Mucosa of rectum (tissue), 2 donors: Measurements from ENCODE around the gene GPR65.
"Not testable (repeated sequence)": the region's sequence is repeated elsewhere in the genome, so short reads cannot be mapped to it uniquely, and the experiment has no call there.

Experiments used
- H3K27ac ChIP-seq, 2 donors: one replicate each; pipeline ENCODE4 v1.7.0; 2013; ENCODE audit warnings: inconsistent platforms in 2 of 2, low read depth in 2 of 2, low read length in 2 of 2
- H3K27me3 ChIP-seq, 2 donors: one replicate each; pipeline ENCODE4 v1.7.0; 2013; ENCODE audit warnings: low read length in 2 of 2; ENCODE audit not compliant: control insufficient read depth in 2 of 2, insufficient read depth in 2 of 2
- H3K36me3 ChIP-seq, 2 donors: one replicate each; pipeline ENCODE4 v1.7.0; 2013; ENCODE audit warnings: low read length in 2 of 2; ENCODE audit not compliant: control insufficient read depth in 2 of 2, insufficient read depth in 2 of 2
- H3K4me1 ChIP-seq, 2 donors: one replicate each; pipeline ENCODE4 v1.7.0; 2013; ENCODE audit warnings: low read length in 2 of 2, mild to moderate bottlenecking in 1 of 2; ENCODE audit not compliant: control insufficient read depth in 2 of 2, insufficient read depth in 2 of 2
- H3K4me3 ChIP-seq, 2 donors: one replicate each; pipeline ENCODE4 v1.7.0; 2013; ENCODE audit warnings: low read length in 2 of 2
- H3K9ac ChIP-seq, 2 donors: one replicate each; pipeline ENCODE4 v1.7.0; 2013; ENCODE audit warnings: low read length in 2 of 2, low read depth in 1 of 2, mild to moderate bottlenecking in 1 of 2
- H3K9me3 ChIP-seq, 2 donors: one replicate each; pipeline ENCODE4 v1.7.0; 2013; ENCODE audit warnings: low read length in 2 of 2; ENCODE audit not compliant: control insufficient read depth in 2 of 2
- donor health status: healthy.
- donor health status: Normal muscosa, but diverticular disease.

GPR65 gene

DNA sequence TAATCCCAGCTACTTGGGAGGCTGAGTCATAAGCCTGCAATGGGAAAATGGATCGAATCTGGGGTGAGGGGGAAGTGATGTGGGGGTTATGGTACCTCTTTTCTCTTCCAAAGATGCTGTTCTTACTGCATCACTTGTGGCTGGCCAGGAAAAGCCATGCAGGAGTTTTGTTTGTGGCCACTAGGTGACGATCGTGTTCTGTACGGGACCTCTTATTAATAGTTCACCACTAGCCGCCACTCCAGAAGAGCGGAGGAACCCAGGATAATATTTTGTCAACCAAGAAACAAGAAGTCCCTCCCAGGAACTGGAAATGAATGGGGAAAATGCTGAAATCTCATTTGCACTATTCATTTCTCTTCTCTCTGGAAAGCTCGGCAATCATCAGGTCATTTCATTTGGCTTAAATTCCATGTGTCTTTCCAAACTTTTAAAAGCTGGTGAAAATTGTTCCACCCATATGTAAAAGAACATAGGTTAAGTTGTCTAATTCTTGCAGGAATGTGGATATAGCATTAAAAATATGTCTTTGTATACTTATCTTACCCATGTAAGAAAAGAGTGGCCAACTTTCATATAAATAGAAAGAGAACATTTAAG, 8.9 kb downstream of the GPR65 start:
- no peaks in the 10 kb centered on the region for H3K9me3 ChIP-seq
- H3K4me3 ChIP-seq, result no peak overlapping the region
- H3K9ac ChIP-seq, result no peak overlapping the region
- H3K27me3 ChIP-seq, result no peaks in the 10 kb centered on the region
- no peaks in the 10 kb centered on the region for H3K4me1 ChIP-seq
- H3K27ac ChIP-seq, result no peak overlapping the region
- no peaks in the 10 kb centered on the region for H3K36me3 ChIP-seq

DNA sequence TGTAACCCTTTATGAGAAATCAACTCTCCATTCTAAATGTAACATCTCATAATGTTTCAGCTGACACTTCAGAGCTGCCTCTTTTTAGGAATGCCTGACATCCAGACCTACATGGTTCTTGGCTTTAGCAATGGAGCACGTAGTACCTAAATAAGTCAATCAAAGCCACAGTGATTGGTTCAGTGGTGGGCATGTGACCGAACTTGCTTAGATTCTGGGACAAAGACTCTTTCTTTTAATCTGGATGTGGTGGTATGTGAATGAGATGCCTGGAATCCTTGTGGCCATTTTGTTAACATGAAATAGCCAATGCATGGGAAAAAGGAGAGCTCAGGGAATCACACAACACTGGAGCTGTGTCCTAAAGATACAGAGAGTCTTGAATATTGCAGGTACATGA, 11.8 kb downstream of the GPR65 start:
- Histone ChIP-seq H3K27ac (no peak overlapping the region), H3K36me3 (no peaks in the 10 kb centered on the region), H3K4me1 (no peaks in the 10 kb centered on the region), H3K27me3 (no peaks in the 10 kb centered on the region), H3K4me3 (no peak overlapping the region), H3K9ac (no peak overlapping the region), H3K9me3 (no peaks in the 10 kb centered on the region)

DNA sequence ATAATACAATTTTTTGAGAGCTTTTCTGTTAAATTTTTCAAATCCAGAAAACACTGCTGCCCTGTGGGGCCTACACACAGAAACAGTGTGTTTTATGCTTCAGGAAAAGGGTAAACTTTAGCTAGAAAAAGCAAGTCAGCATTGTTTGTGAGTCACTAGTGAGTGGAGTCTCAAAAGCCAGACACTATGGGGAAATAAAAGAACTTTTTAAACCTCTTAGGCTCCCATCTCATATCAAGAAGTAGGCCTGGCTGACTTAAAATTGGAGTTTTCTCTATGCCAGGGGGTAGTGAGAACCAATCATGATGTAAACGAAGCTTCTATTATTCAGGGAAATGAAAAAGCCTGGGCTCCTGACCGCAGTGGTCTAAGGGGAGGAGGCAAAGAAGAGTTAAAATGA, 12.6 kb downstream of the GPR65 start:
- no peak overlapping the region for H3K9ac ChIP-seq
- no peaks in the 10 kb centered on the region for H3K4me1 ChIP-seq
- no peaks in the 10 kb centered on the region for H3K36me3 ChIP-seq
- H3K27ac ChIP-seq, result no peak overlapping the region
- no peaks in the 10 kb centered on the region for H3K9me3 ChIP-seq
- no peaks in the 10 kb centered on the region for H3K27me3 ChIP-seq
- H3K4me3 ChIP-seq, result no peak overlapping the region

DNA sequence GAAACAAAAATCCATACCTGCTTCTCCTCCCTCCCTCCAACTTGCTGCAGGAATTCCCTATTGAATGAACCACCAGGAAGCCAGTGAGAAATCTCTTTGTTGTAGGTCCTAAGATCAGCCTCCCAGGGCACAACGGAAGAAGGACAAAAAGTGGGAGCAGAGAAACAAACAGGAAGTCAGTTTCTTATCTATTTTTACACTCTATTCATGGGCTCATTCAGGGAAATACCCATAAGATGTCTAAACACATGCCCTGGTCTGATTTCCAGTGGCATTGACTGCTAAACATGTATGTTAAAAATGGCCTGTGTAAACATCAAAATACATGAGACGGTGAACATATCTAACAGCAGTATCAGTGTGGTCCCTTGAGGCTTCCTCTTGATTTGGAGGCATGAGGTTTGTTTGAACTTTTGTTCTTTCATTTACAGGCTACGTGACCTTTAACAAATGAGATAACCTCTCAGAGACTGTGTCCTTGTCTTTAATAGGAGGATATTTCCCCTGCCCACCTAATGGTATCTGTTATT, 18.8 kb downstream of the GPR65 start:
- H3K4me1 ChIP-seq, result peaks cover 4 to 5% of the 10 kb centered on the region in 2 donors
- H3K36me3 ChIP-seq, result no peaks in the 10 kb centered on the region
- H3K9ac ChIP-seq, result no peak overlapping the region
- no peak overlapping the region for H3K4me3 ChIP-seq
- H3K27me3 ChIP-seq, result no peaks in the 10 kb centered on the region
- no peaks in the 10 kb centered on the region for H3K9me3 ChIP-seq
- H3K27ac ChIP-seq, result no peak overlapping the region

DNA sequence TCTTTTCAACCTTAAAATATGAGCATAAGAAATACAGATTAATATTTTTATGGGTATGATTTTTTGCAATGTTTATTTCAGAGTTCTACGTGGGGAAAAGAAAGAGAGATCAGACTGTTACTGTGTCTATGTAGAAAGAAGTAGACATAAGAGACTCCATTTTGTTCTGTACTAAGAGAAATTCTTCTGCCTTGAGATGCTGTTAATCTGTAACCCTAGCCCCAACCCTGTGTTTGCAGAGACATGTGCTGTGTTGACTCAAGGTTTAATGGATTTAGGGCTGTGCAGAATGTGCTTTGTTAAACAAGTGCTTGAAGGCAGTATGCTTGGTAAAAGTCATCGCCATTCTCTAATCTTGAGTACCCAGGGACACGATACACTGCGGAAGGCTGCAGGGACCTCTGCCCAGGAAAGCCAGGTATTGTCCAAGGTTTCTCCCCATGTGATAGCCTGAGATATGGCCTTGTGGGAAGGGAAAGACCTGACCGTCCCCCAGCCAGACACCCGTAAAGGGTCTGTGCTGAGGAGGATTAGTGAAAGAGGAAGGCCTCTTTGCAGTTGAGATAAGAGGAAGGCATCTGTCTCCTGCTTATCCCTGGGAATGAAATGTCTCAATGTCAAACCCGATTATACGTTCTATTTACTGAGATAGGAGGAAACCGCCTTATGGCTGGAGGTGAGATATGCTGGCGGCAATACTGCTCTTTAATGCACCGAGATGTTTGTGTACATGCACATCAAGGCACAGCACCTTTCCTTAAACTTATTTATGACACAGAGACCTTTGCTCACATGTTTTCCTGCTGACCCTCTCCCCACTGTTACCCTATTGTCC, 19.5 kb downstream of the GPR65 start:
- not testable (repeated sequence) for H3K27me3 ChIP-seq, H3K36me3 ChIP-seq, H3K4me3 ChIP-seq, H3K27ac ChIP-seq, H3K4me1 ChIP-seq, H3K9me3 ChIP-seq, H3K9ac ChIP-seq

DNA sequence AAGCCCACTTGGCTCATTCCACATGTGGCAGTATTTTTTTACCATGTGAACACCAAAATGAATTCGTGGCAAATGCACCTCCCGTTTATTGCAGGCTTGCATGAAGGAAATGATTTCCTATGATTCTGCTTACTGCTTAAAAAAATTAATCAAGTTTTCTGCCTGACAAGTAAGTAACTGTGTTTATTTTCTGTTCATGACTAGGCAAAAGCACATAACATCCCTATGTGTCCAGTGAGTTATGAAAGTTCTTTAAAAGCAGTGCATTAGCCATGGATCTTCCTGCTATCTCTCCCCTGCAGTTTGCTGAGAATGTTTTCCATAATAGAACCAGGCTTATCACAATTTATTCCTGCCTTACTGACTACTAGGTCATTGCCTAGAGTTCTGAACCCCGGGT, 20.4 kb downstream of the GPR65 start:
- no peaks in the 10 kb centered on the region for H3K27me3 ChIP-seq
- H3K9ac ChIP-seq, result no peak overlapping the region
- H3K36me3 ChIP-seq, result no peaks in the 10 kb centered on the region
- H3K4me3 ChIP-seq, result no peak overlapping the region
- H3K9me3 ChIP-seq, result no peaks in the 10 kb centered on the region
- H3K27ac ChIP-seq, result no peak overlapping the region
- peaks cover 4 to 5% of the 10 kb centered on the region in 2 donors for H3K4me1 ChIP-seq

DNA sequence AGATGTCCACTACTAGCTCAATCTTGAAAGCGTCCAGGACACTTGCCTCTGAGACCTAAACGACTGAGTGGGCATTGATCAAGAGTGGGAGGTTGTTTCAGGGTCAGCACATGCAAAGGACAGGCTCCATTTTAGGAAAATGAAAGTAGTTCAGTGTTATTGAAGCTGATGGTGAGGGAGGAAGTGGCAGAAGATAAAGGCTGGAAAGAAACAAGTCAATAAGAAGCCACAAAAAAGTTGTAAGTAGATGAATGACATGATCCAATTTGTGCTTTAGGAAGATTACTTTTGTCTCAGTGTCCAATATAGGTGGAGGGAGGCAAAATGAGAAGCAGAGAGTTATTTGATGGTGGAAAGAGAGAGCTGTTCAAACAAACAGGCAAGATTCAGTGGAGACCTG, 22.0 kb downstream of the GPR65 start:
- no peaks in the 10 kb centered on the region for H3K27me3 ChIP-seq
- no peak overlapping the region for H3K9ac ChIP-seq
- H3K9me3 ChIP-seq, result no peaks in the 10 kb centered on the region
- H3K4me1 ChIP-seq, result peaks cover 4 to 5% of the 10 kb centered on the region in 2 donors
- H3K27ac ChIP-seq, result no peak overlapping the region
- H3K4me3 ChIP-seq, result no peak overlapping the region
- no peaks in the 10 kb centered on the region for H3K36me3 ChIP-seq

DNA sequence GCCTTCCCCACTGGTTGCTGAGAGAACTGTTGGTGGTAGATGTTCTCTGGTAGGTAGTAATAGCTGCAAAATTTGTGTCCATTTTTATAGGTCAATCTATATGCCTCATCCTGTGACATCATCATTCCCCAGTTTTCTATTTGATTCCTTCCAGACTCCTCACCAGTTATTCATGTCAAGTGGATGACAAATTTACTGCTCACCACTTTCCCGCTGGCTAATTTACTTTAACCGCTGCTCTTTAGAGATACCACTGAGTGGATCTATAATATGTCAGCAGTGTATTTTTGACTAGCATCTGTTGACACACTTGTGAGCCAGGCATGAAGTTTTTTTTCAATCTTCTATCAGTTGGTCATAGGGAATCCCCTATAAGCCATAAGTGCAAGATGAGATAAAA, 24.6 kb downstream of the GPR65 start:
- H3K4me3 ChIP-seq, result no peak overlapping the region
- H3K4me1 ChIP-seq, result peaks cover 0 to 2% of the 10 kb centered on the region in 2 donors
- no peaks in the 10 kb centered on the region for H3K9me3 ChIP-seq
- H3K9ac ChIP-seq, result no peak overlapping the region
- H3K36me3 ChIP-seq, result no peaks in the 10 kb centered on the region
- no peak overlapping the region for H3K27ac ChIP-seq
- no peaks in the 10 kb centered on the region for H3K27me3 ChIP-seq

DNA sequence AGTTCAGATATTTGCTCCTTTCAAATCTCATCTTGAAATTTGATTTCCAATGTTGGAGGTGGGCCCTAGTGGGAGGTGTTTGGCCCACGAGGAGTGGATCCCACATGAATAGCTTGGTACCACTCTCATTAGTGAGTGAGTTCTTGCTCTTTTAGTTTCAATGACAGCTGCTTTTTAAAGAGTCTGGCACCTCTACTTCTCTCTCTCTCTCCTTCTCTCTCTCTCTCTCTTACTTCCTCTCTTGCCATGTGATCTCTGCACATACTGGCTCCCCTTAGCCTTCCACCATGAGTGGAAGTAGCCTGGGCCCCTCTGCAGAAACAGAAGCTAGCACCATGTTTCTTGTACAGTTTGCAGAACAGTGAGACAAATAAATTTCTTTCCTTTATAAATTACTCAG, 25.1 kb downstream of the GPR65 start:
- Histone ChIP-seq H3K27me3 (no peaks in the 10 kb centered on the region), H3K27ac (no peak overlapping the region), H3K4me1 (no peaks in the 10 kb centered on the region), H3K4me3 (no peak overlapping the region), H3K9ac (no peak overlapping the region), H3K36me3 (no peaks in the 10 kb centered on the region), H3K9me3 (no peaks in the 10 kb centered on the region)

DNA sequence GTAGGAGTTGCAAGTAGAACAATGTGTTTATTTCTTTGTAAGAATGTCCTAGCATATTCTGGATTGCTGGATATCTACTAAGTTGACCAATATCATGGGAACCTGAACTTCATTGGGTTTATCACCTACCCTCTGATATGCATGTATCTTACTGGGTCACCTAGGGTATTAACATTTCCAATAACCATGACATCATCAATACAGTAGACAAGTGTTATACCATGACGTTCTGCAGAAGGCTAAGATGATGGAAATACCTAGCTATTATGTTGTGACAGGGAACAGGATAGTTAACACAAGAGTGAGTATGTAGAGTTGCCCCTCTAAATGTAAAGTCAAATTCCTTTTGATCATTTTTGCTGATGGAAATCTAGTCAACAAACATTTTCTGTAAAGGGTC, 26.0 kb downstream of the GPR65 start:
- Histone ChIP-seq H3K27me3 (no peaks in the 10 kb centered on the region), H3K36me3 (no peaks in the 10 kb centered on the region), H3K4me1 (no peaks in the 10 kb centered on the region), H3K9me3 (no peaks in the 10 kb centered on the region), H3K27ac (no peak overlapping the region), H3K4me3 (no peak overlapping the region), H3K9ac (no peak overlapping the region)
